Measurements from ENCODE around the gene EBF4. TPM values are rescaled to one million over a fixed set of nuclear protein-coding genes. Genes with fewer than 3 reads are reported as not detected.

Gene EBF4
- total and polyA plus RNA-seq, 2 donors (not counting 1 experiment from before 2014, with no cell fraction given): 0.81 to 5.0 TPM

DNA sequence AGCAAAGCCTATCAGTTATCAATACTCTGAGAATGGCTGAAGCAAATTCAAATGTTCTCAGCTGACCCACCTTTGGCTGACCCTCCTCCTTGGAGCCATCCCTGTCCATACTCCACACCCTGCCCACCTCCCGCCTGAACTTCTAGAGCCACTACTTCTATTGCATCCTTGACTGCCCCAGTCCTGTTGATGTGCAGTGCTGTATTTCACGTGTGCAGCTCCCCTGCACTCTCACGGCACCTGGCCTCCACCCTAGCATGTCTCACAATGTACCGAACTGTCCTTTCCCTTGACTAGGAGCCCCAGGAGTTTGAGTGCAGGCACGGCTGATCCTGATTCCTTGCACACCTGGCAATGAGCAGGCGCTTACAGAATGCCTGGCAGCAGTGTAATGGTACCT, 100.9 kb downstream of the EBF4 start:
- H3K4me1 Mint-ChIP-seq: peaks cover 3% of the 10 kb centered on the region
- H3K27me3 Mint-ChIP-seq: peaks cover 30% of the 10 kb centered on the region
- Histone ChIP-seq H3K36me3 (replicated peaks in 1 of 2; ENCODE audit: control extremely low read depth in 1 of 2, control insufficient read depth in 1 of 2, extremely low read depth in 1 of 2, insufficient read depth in 2 of 2, low read length in 1 of 2) (no peaks in the 10 kb centered on the region), H2AFZ (ENCODE audit: insufficient read depth, low read depth, low read length, poor library complexity, severe bottlenecking) (no peak overlapping the region), H3K9ac (ENCODE audit: low read length) (no peak overlapping the region), H3K4me2 (replicated peaks; ENCODE audit: low read depth, low read length, poor library complexity, severe bottlenecking) (no peak overlapping the region), H3K79me2 (ENCODE audit: control insufficient read depth, insufficient read depth, low read length) (no peaks in the 10 kb centered on the region), H3K4me1 (ENCODE audit: control insufficient read depth in 2 of 2, insufficient read depth in 2 of 2, low read length in 2 of 2) (peaks cover 0 to 2% of the 10 kb centered on the region in 2 donors), H4K20me1 (ENCODE audit: control insufficient read depth, insufficient read depth, low read length, poor library complexity, severe bottlenecking) (no peaks in the 10 kb centered on the region), H3K27ac (ENCODE audit: low read length in 2 of 2) (no peak overlapping the region), H3K27me3 (replicated peaks in 1 of 4; ENCODE audit: control extremely low read depth in 1 of 4, control insufficient read depth in 3 of 4, insufficient read depth in 4 of 4, low read length in 3 of 4) (peaks cover 0 to 15% (median 0%) of the 10 kb centered on the region in 4 experiments), H3K4me3 (ENCODE audit: control extremely low read depth in 1 of 5, extremely low read depth in 1 of 5, insufficient read depth in 1 of 5, low read depth in 2 of 5, low read length in 4 of 5) (no peak overlapping the region), H3K9me3 (ENCODE audit: control extremely low read depth in 1 of 3, control insufficient read depth in 2 of 3, insufficient read depth in 1 of 3, low read length in 2 of 3) (peaks cover 0 to 4% (median 0%) of the 10 kb centered on the region in 3 donors)
- intact Hi-C loops (cut with micrococcal nuclease): no loop called here
- DNase-seq (no peak), ATAC-seq (ENCODE audit: low read depth) (no peak)
- no peak overlapping the region for H3K27ac Mint-ChIP-seq
- CTCF ChIA-PET: interaction anchor here (1.0 kb wide), 1 partner anchor 50 kb away, joined by 3 read pairs; no protein-coding TSS in a partner anchor
- TF ChIP-seq EZH2 (IDR thresholded peaks at IDR 0.05; ENCODE audit: borderline replicate concordance, insufficient read depth, low read depth, low read length, poor library complexity, severe bottlenecking): no peak
- TF ChIP-seq, protein P1, sequence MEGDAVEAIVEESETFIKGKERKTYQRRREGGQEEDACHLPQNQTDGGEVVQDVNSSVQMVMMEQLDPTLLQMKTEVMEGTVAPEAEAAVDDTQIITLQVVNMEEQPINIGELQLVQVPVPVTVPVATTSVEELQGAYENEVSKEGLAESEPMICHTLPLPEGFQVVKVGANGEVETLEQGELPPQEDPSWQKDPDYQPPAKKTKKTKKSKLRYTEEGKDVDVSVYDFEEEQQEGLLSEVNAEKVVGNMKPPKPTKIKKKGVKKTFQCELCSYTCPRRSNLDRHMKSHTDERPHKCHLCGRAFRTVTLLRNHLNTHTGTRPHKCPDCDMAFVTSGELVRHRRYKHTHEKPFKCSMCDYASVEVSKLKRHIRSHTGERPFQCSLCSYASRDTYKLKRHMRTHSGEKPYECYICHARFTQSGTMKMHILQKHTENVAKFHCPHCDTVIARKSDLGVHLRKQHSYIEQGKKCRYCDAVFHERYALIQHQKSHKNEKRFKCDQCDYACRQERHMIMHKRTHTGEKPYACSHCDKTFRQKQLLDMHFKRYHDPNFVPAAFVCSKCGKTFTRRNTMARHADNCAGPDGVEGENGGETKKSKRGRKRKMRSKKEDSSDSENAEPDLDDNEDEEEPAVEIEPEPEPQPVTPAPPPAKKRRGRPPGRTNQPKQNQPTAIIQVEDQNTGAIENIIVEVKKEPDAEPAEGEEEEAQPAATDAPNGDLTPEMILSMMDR (IDR thresholded peaks at IDR 0.05): no peak
- no peak overlapping the region for H3K4me3 Mint-ChIP-seq
- POLR2A ChIA-PET: no interaction called here
- WGBS (ENCODE audit: insufficient coverage): 94% methylated on average over 6 of the region's 6 CpGs
- H3K9me3 Mint-ChIP-seq (ENCODE audit: insufficient read depth): no peaks in the 10 kb centered on the region

DNA sequence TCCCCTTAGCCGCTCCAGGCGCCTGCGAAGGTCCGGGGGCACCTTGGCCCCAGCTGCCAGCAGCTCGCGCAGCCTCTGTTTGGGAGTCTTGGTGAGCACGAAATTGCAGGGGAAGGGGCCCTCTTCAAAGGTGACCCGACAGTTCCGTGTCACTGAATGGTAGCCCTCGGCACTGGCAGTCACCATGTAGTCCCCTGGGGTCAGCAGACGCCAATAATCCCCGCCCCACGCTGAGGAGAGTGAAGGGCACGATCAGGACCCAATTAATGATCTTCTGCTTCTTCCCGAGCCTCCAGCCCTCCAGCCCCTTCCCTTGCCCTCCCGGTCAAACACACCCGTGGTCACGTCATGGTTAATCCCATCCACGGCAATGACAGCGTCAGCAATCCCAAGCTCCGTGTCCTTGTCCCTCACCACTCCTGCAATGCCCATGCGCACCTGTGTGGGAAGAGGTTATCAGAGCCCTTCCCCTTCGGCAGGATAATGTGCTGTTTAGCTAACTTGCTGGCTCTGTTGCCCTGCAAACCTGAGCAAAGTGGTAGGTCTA, 101.7 kb downstream of the EBF4 start:
- H3K36me3 ChIP-seq (replicated peaks in 1 of 2; ENCODE audit: control extremely low read depth in 1 of 2, control insufficient read depth in 1 of 2, extremely low read depth in 1 of 2, insufficient read depth in 2 of 2, low read length in 1 of 2): no peaks in the 10 kb centered on the region
- 94% methylated on average over 22 of the region's 23 CpGs for WGBS (ENCODE audit: insufficient coverage)
- H3K9me3 ChIP-seq (ENCODE audit: control extremely low read depth in 1 of 3, control insufficient read depth in 2 of 3, insufficient read depth in 1 of 3, low read length in 2 of 3): peaks cover 0 to 4% (median 0%) of the 10 kb centered on the region in 3 donors
- H3K9me3 Mint-ChIP-seq (ENCODE audit: insufficient read depth): no peaks in the 10 kb centered on the region
- no peak overlapping the region for H3K27ac Mint-ChIP-seq
- peaks cover 11% of the 10 kb centered on the region for H3K4me1 Mint-ChIP-seq
- no peak for TF ChIP-seq EZH2 (IDR thresholded peaks at IDR 0.05; ENCODE audit: borderline replicate concordance, insufficient read depth, low read depth, low read length, poor library complexity, severe bottlenecking)
- TF ChIP-seq, protein P1 (IDR thresholded peaks at IDR 0.05): no peak
- no peak overlapping the region for H3K9ac ChIP-seq (ENCODE audit: low read length)
- intact Hi-C loops (cut with micrococcal nuclease): no loop called here
- ChIA-PET POLR2A (no interaction called here), CTCF (interaction anchor here (0.7 to 1.0 kb wide), 2 partner anchors 10 to 50 kb away, joined by 3 read pairs; no protein-coding TSS in a partner anchor)
- H3K4me1 ChIP-seq (ENCODE audit: control insufficient read depth in 2 of 2, insufficient read depth in 2 of 2, low read length in 2 of 2): peaks cover 2 to 7% of the 10 kb centered on the region in 2 donors
- DNase-seq (no peak), ATAC-seq (ENCODE audit: low read depth) (no peak)
- H3K27me3 ChIP-seq (replicated peaks in 1 of 4; ENCODE audit: control extremely low read depth in 1 of 4, control insufficient read depth in 3 of 4, insufficient read depth in 4 of 4, low read length in 3 of 4): peaks cover 0 to 23% (median 0%) of the 10 kb centered on the region in 4 experiments
- peaks cover 37% of the 10 kb centered on the region for H3K27me3 Mint-ChIP-seq
- no peak overlapping the region for H3K4me2 ChIP-seq (replicated peaks; ENCODE audit: low read depth, low read length, poor library complexity, severe bottlenecking)
- no peak overlapping the region for H3K4me3 ChIP-seq (ENCODE audit: control extremely low read depth in 1 of 5, extremely low read depth in 1 of 5, insufficient read depth in 1 of 5, low read depth in 2 of 5, low read length in 4 of 5)
- no peak overlapping the region for H2AFZ ChIP-seq (ENCODE audit: insufficient read depth, low read depth, low read length, poor library complexity, severe bottlenecking)
- H3K79me2 ChIP-seq (ENCODE audit: control insufficient read depth, insufficient read depth, low read length): no peaks in the 10 kb centered on the region
- no peak overlapping the region for H3K27ac ChIP-seq (ENCODE audit: low read length in 2 of 2)
- H4K20me1 ChIP-seq (ENCODE audit: control insufficient read depth, insufficient read depth, low read length, poor library complexity, severe bottlenecking): no peaks in the 10 kb centered on the region
- no peak overlapping the region for H3K4me3 Mint-ChIP-seq
